ENCODE data around the gene MAB21L4.

Gene MAB21L4

GRCh38 chr2:240877460-240878340 lies 18.3 kb downstream of the MAB21L4 start:
- DNase-seq (ENCODE audit: low read depth) = no peak

- DNase-seq (ENCODE audit: low read depth) = no peak
These were observed 19.3 kb downstream of the MAB21L4 start for GRCh38 chr2:240876475-240877251.

- no peak for DNase-seq (ENCODE audit: low read depth)
These were observed 19.9 kb downstream of the MAB21L4 start for GRCh38 chr2:240876035-240876474.

- DNase-seq (ENCODE audit: low read depth) = no peak
These were observed 20.5 kb downstream of the MAB21L4 start for GRCh38 chr2:240875228-240876034.

DNA sequence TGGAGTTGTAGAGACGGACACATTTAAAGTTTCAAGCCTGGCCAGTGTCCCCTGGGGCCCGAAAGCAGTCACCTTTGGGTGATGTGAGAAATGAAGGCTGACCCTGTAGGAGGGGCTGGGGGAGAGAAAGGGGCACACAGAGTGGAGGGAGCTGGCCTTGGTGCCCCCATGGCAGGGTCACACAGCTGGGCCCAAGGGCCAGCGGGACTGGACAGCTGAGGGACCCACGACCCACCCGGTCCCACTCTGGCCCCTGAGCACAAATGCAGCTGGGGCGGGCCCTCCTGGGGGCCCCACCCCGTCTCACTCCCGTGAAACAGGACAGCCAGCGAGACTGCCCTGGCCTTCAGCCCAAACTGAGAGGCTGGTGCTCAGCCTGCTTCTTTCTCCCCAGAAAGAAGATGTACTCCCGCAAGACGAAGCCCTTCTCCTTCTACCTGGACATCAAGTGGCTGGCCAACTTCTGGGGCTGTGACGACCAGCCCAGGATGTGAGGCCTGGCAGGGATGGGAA lies 21.2 kb downstream of the MAB21L4 start:
- DNase-seq (ENCODE audit: low read depth) = no peak

DNA sequence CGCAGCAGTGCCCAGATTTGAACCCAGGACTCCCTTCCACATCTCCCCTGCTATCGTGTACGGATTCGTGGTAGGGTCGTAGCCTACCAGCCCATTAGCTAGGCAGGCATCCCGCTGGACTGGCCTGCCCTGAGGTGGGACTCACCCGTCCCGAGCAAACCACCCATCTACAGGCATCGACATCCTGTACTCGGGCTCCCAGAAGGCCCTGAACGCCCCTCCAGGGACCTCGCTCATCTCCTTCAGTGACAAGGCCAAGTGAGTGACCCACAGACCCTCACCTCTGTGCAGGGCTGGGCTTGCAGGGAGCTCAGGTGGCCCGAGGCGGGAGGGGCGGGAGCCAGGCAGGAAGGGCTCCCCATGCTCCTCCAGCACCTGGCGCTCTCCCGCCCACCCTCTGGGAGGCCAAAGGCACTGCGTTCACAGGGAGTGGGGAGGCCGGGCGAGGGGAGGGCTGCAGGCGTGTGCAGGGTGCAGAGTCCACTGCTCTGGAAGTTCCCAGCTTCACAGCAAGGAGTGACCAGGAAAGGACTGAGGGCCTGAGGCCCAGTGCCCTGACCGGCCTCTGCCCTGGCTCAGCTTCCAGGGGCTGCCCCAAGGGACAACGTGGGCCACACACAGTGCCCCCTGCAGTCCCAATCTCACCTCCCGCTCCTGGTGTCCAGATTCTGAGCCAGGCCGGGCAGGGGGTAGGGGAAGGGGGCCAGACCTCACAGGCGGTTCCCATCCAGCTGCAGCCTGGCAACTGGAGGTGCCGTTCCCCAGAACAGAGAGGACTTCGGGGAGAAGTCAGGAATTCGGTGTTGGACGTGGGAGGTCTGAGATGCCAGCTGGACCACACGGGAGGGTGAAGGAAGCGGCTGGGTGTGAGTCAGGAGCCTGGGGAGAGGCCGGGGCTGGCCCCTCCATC lies 21.9 kb downstream of the MAB21L4 start:
- no peak for DNase-seq (ENCODE audit: low read depth)

DNA sequence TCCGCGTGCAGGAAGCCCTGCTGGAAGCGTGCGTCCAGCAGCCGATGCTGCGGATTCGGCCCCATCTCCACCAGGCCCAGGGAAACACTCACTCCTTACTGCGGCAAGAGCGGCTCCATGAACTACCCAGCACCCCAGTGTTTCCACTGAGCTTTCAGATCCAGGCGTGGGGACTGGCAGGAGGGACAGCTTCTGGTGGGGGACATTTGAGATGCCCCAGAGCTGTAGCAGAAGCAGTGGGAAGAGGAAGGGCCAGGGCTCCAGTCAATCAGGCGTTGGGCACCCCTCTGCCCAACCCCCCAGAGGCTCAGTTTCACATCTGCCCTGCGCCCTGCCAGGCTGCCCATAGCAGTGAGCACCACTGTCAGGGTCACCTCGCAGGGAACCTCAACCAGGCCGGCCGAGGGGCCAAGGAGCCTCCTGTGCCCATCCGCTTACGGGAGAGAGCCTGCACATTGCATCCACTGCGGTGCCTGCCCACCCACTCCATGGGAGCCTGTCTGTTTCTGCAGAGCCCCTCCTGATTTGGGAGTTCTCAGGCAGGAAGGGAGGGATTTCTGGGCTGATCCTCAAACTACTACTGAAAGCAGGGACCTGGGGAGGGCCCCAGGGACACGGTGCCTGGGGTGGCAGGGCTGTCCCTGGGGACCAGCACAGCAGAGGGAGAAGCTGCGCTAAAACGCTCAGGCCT lies 22.7 kb downstream of the MAB21L4 start:
- no peak for DNase-seq (ENCODE audit: low read depth)

DNA sequence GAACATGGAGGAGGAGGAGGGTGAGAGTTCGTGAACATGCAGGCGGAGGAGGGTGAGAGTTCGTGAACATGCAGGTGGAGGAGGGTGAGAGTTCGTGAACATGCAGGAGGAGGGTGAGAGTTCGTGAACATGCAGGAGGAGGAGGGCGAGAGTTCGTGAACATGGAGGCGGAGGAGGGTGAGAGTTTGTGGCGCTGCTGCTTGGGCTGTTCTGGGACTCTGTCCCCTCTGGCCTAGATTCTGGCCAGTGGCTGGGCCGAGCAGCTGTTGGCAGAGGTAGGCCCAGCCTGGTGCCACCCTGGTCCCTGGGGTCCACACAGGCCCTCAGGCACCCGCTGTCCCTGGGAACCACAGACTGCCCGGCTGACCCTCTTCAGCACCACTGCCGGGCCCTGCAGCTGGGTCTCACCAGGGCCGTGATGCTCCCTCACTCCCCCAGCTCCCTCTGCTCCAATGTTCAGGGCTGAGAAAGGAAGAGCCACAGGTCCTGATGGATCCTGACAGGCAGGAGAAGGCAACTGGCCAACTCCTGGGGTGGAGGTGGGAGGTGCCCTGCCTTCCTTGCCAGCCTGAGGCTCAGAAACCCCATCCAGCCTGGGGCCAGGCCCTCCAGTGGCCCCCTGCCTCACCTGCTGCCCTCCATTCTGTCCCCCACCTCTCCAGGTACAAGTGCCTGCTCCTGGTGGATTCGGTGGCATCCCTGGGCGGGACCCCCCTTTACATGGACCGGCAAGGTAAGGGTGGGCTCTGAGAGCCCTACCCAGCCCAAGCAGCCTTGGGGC lies 23.4 kb downstream of the MAB21L4 start:
- no peak for DNase-seq (ENCODE audit: low read depth)

DNA sequence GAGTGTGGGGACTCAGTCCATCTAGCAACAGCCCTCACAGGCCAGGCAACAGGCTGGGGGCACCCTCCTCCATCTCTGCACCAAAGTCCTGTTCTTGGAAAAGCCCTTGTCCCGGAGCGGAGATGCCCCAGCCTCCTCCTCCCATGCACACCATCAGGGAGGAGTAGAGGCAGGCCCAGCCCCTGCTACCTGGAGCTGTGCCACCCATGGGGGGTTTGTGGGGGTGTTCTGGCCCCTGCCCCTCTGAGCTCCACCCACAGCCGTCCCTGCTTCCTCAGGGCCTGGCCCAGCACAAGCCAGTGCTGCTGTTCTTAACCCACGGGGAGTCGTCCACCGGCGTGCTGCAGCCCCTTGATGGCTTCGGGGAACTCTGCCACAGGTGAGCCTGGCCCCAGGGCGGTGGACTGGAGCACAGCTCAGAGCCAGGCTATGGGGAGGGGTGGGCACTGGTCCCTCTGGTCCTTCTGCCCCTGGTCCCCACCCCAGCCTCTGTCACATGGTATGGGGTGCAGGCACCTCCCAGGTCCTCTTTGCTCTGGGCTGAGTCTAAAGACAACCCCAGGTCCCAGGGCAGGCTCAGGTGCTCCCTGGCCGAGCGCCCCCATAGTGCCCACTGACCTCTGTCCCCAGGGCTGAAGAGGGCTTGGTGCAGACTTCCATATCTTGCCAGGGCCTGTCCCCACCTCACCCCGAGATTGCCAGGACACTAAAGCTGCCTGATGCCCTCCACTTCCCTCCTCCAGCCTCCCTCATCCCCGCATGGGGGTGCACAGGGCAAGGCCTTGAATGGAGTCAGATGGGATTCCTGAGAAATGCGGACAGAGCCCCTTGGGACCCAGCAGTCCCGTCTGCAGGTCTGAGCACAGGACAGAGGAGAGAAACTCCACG lies 24.6 kb downstream of the MAB21L4 start:
- no peak for DNase-seq (ENCODE audit: low read depth)

DNA sequence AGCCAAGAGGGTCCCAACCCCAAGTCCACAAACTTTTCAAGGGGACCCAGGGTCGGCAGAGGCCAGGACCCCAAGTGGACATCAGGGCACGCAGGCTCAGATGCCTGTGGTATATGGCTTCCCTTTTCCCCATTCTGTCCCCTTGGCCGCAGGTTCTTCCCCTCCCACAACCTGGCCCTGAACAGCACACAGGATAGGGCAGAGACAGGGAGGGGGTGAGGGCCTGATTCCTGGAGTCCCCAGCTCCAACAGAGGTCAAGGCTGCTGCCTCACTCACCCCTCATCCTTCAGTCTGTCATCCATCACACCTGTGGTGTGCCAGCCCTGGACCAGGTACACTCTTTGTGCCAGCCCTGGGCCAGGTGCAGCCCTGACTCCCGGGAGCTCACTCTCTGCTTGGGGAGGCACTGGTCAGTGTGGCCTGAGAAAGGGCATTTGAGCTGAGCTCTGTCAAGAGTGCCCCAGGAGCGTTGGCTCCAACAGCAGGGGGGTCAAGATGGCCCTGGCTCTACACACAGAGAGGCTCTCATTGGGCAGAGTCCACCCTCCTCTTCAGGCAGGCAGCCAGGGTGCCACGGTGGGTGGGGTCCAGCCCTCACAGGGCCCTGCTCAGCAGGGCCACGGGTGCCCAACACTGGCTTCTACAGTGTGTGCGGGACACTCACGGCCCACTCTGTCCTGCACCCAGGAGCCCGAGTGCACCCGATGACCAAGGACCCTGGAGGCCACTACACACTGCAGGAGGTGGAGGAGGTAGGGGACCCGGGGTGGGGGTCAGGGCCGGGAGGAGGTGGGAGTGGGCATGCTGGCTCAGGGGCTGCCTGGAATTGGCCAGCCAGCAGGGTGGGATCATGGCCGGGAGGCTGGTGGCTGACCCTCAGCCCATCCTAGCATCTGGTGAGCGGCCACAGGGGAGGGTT lies 25.7 kb downstream of the MAB21L4 start:
- DNase-seq (ENCODE audit: low read depth) = no peak

GRCh38 chr2:240869109-240869955 lies 26.6 kb downstream of the MAB21L4 start:
- no peak for DNase-seq (ENCODE audit: low read depth)

GRCh38 chr2:240868286-240869108 lies 27.5 kb downstream of the MAB21L4 start, which contains the start of gene AGXT:
AGXT (plus strand) TSS chr2:240868824; CDS start chr2:240868866, 42 bp downstream.
- peak; percentile 46 for DNase-seq (ENCODE audit: low read depth)

DNA sequence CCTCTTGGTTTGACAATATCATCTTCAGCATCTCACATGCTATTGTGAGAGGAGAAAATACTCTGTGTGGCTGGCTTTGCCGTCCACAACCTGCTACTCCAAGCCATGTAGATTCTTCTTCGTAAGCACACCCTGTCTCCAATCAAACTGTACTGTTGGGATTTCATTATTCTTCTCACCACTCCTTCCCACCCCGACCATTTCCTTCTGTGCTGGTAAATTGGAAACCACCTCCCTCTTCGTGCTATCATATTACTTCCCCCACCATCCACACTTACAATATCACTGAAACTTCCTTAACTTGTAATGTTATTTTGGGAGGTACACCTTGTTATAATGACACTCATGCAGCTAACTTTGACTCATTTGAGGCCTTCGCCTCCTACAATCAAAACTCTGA lies 30.6 kb downstream of the MAB21L4 start:
- no peak for DNase-seq (ENCODE audit: low read depth)

GRCh38 chr2:240864475-240864874 lies 31.5 kb downstream of the MAB21L4 start:
- DNase-seq (ENCODE audit: low read depth) = no peak

DNA sequence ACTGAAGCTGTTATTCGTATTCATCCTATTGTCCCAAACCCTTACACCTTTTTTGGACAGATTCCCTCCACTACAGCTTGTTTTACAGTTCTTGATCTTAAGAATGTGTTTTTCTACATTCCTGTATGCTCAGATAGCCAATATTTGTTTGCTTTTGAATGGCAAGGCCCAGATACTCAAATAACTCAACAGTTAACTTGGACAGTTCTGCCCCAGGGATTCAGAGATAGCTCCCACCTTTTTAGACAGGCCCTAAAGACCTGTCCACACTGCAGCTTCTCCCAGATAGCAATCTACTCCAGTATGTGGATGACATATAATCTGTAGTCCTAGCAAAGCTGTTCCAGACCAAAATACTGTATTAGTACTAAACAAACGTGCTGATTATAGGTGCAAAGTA lies 34.4 kb downstream of the MAB21L4 start:
- DNase-seq (ENCODE audit: low read depth) = no peak
